HepG2 (cell line): Measurements from ENCODE around the gene IGHMBP2. TPM values are rescaled to one million over a fixed set of nuclear protein-coding genes. Genes with fewer than 3 reads are reported as not detected.

Experiments used
- AKAP8 ChIP-seq: sonication (generic); formaldehyde crosslinking; IDR thresholded peaks from 2 replicates; pipeline ENCODE4 v1.5.1; 2020; ENCODE audit warnings: mild to moderate bottlenecking, missing genetic modification reagents
- FOXK1 ChIP-seq: sonication (generic); formaldehyde crosslinking; IDR thresholded peaks from 2 replicates; pipeline ENCODE4 v1.4.0; 2020; ENCODE audit warnings: low read depth, missing genetic modification reagents, borderline replicate concordance
- FOXP1 ChIP-seq, 2 experiments: fragments of 450-650 bp in 1 of 2; IDR thresholded peaks; 2 replicates each; pipeline ENCODE4 v1.6.1; 2017 to 2018; ENCODE audit warnings: antibody characterized with exemption in 1 of 2
- HES4 ChIP-seq: sonication (generic); formaldehyde crosslinking; IDR thresholded peaks from 2 replicates; pipeline ENCODE4 v1.9.0; 2021; ENCODE audit warnings: mild to moderate bottlenecking, missing genetic modification reagents, borderline replicate concordance
- HOXA5 ChIP-seq: sonication (generic); formaldehyde crosslinking; IDR thresholded peaks from 2 replicates; pipeline ENCODE4 v1.4.0; 2020; ENCODE audit warnings: missing genetic modification reagents
- IKZF4 ChIP-seq: sonication (generic); formaldehyde crosslinking; IDR thresholded peaks from 2 replicates; pipeline ENCODE4 v1.5.1; 2020; ENCODE audit warnings: borderline replicate concordance, mild to moderate bottlenecking, low read depth, missing genetic modification reagents; ENCODE audit errors: not compliant biosample characterization
- KDM3A ChIP-seq: IDR thresholded peaks from 2 replicates; pipeline ENCODE4 v1.6.1; 2018; ENCODE audit warnings: low read depth, missing compliant biosample characterization
- MAFF ChIP-seq: IDR thresholded peaks from 2 replicates; pipeline ENCODE4 v1.6.1; 2011; ENCODE audit warnings: low read depth, low read length, improper control_type of control experiment
- MED13 ChIP-seq: sonication (generic); formaldehyde crosslinking; IDR thresholded peaks from 2 replicates; pipeline ENCODE4 v1.5.0; 2020; ENCODE audit warnings: missing genetic modification reagents
- MEIS2 ChIP-seq: sonication (generic); formaldehyde crosslinking; IDR thresholded peaks from 2 replicates; pipeline ENCODE4 v1.9.0; 2021; ENCODE audit warnings: mild to moderate bottlenecking, missing genetic modification reagents
- MTA1 ChIP-seq: sonication (generic); formaldehyde crosslinking; IDR thresholded peaks from 2 replicates; pipeline ENCODE4 v1.4.0; 2020; ENCODE audit warnings: missing genetic modification reagents, mild to moderate bottlenecking, borderline replicate concordance
- RAD51 ChIP-seq: fragments of 450-650 bp; IDR thresholded peaks from 2 replicates; pipeline ENCODE4 v1.6.1; 2016; ENCODE audit warnings: borderline replicate concordance
- SCMH1 ChIP-seq: sonication (generic); formaldehyde crosslinking; IDR thresholded peaks from 2 replicates; pipeline ENCODE4 v1.9.0; 2021; ENCODE audit warnings: missing genetic modification reagents, mild to moderate bottlenecking, borderline replicate concordance
- ZBTB38 ChIP-seq: sonication (generic); formaldehyde crosslinking; IDR thresholded peaks from 2 replicates; pipeline ENCODE4 v1.5.1; 2020; ENCODE audit warnings: mild to moderate bottlenecking, missing genetic modification reagents
- ZNF12 ChIP-seq: sonication (generic); formaldehyde crosslinking; IDR thresholded peaks from 2 replicates; pipeline ENCODE4 v1.5.0; 2020; ENCODE audit warnings: missing genetic modification reagents
- ZNF264 ChIP-seq: sonication (generic); formaldehyde crosslinking; IDR thresholded peaks from 2 replicates; pipeline ENCODE4 v1.4.0; 2020; ENCODE audit warnings: missing genetic modification reagents
- ZNF333 ChIP-seq: sonication (generic); formaldehyde crosslinking; IDR thresholded peaks from 2 replicates; pipeline ENCODE4 v1.4.0; 2020; ENCODE audit warnings: mild to moderate bottlenecking, missing genetic modification reagents, borderline replicate concordance
- ZNF382 ChIP-seq: sonication (generic); formaldehyde crosslinking; IDR thresholded peaks from 2 replicates; pipeline ENCODE4 v1.5.0; 2020; ENCODE audit warnings: missing genetic modification reagents, mild to moderate bottlenecking, borderline replicate concordance
- ZNF660 ChIP-seq: sonication (generic); formaldehyde crosslinking; IDR thresholded peaks from 2 replicates; pipeline ENCODE4 v1.5.1; 2020; ENCODE audit warnings: mild to moderate bottlenecking, low read depth, missing genetic modification reagents, borderline replicate concordance
- ZNF7 ChIP-seq: IDR thresholded peaks from 2 replicates; pipeline ENCODE4 v1.6.1; 2016; ENCODE audit warnings: missing biosample characterization, missing genetic modification reagents
- ZSCAN29 ChIP-seq: sonication (generic); formaldehyde crosslinking; conservative IDR thresholded peaks from 2 replicates; pipeline ENCODE4 v1.4.0; 2020; ENCODE audit warnings: mild to moderate bottlenecking, missing genetic modification reagents
- ZSCAN31 ChIP-seq: sonication (generic); formaldehyde crosslinking; IDR thresholded peaks from 2 replicates; pipeline ENCODE4 v1.5.0; 2020; ENCODE audit warnings: low read depth, mild to moderate bottlenecking, missing genetic modification reagents
- polyA plus RNA-seq, 8 experiments: library from polyadenylated mRNA; depleted of rRNA in 3 of 8; stranded (reverse) in 7 of 8; unstranded in 1 of 8; fragments of >200 nt; fragmentation: Illumina TruSeq in 4 of 8; extraction: Trizol in 4 of 8; gene quantifications; 2 replicates each; pipeline versions ENCODE4 v1.2.1 to v1.2.3, GENCODE V29; 2011 to 2016; ENCODE audit warnings: low read depth in 4 of 8, missing spikeins in 1 of 8, mixed read lengths in 1 of 8; ENCODE audit not compliant: insufficient read depth in 1 of 8
- total RNA-seq, 5 experiments: library from RNA; depleted of rRNA; stranded (reverse); fragments of >200 nt; fragmentation: Illumina TruSeq; extraction: Trizol; gene quantifications; 2 replicates each; pipeline ENCODE4 v1.2.3, GENCODE V29; 2016; ENCODE audit warnings: low read depth in 1 of 5
- TF ChIP-seq, protein P1 (sequence below): sonication (generic); formaldehyde crosslinking; IDR thresholded peaks from 2 replicates; pipeline ENCODE4 v1.8.1; 2022; ENCODE audit warnings: low read depth, mild to moderate bottlenecking, missing genetic modification reagents
- TF ChIP-seq, protein P2 (sequence below): sonication (generic); formaldehyde crosslinking; IDR thresholded peaks from 2 replicates; pipeline ENCODE4 v1.5.0; 2020; ENCODE audit warnings: missing genetic modification reagents
- TF ChIP-seq, protein P3 (sequence below): sonication (generic); formaldehyde crosslinking; IDR thresholded peaks from 2 replicates; pipeline ENCODE4 v1.4.0; 2020; ENCODE audit warnings: mild to moderate bottlenecking, low read depth, missing genetic modification reagents

IGHMBP2 gene
- total and polyA plus RNA-seq, 2 of the 13 experiments (the other 11 are each of a cell fraction or from before 2014, with no cell fraction given): 8.9 to 9.9 TPM

DNA sequence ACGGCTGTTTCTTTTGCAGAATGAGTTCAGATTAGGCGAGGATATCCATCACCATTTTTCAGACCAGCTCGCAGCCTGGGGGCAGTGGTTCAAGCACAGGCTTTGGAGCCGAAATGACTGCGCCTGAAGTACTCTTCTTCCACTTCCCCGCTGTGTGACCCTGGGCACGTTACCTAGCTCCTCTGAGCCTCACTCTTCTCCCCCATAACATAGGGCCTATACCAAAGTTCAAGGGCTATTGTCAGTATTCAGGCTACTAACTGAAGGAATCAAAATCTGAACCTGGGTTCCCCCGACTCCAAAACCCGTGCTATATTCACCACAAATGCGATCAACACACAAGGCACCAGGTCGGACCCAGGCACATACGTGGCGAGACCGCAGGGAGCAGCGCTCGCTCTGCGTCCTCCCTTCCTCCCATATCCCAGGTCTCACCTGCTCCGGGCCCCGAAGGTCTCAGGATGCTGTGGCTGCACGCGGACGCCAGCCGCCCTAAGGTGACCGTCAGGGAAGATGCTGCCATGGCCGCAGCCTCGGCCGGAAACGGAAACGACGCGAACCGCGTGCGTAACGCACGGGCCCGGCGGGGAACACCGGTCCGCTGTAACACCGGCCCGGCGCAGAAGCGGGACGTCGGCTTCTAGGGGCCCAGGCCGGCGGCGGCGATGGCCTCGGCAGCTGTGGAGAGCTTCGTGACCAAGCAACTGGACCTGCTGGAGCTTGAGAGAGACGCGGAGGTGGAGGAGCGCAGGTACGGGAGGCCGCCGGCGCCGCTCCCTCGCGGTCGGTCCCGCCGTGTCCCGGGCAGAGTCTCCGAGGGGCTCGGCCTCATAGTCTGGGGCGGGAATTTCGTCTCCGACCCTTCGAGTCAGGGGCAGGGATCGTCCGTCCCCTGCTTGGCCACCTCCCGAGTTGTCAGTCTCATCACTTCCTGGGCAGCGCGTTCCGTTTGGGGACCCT, at the start of gene IGHMBP2, which contains the start of gene MRPL21 (continued):
- TF ChIP-seq MTA1 (CRISPR knock-in tag): peak; percentile 91; the same call in 1 of the 2 replicates
- peak; percentile 79; the same call in 1 of the 2 replicates for TF ChIP-seq MED13
- peak; percentile 89 for TF ChIP-seq KDM3A (CRISPR knock-in tag)
- TF ChIP-seq, protein P1, sequence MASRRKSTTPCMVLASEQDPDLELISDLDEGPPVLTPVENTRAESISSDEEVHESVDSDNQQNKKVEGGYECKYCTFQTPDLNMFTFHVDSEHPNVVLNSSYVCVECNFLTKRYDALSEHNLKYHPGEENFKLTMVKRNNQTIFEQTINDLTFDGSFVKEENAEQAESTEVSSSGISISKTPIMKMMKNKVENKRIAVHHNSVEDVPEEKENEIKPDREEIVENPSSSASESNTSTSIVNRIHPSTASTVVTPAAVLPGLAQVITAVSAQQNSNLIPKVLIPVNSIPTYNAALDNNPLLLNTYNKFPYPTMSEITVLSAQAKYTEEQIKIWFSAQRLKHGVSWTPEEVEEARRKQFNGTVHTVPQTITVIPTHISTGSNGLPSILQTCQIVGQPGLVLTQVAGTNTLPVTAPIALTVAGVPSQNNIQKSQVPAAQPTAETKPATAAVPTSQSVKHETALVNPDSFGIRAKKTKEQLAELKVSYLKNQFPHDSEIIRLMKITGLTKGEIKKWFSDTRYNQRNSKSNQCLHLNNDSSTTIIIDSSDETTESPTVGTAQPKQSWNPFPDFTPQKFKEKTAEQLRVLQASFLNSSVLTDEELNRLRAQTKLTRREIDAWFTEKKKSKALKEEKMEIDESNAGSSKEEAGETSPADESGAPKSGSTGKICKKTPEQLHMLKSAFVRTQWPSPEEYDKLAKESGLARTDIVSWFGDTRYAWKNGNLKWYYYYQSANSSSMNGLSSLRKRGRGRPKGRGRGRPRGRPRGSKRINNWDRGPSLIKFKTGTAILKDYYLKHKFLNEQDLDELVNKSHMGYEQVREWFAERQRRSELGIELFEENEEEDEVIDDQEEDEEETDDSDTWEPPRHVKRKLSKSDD: peak; percentile 95
- peak; percentile 77 for TF ChIP-seq ZSCAN31 (CRISPR knock-in tag)
- no peak for TF ChIP-seq FOXP1 (IDR thresholded peaks at IDR 0.05)
- no peak for TF ChIP-seq FOXP1 (CRISPR knock-in tag; IDR thresholded peaks at IDR 0.05)
- TF ChIP-seq SCMH1 (CRISPR knock-in tag): no peak
- TF ChIP-seq, protein P2, sequence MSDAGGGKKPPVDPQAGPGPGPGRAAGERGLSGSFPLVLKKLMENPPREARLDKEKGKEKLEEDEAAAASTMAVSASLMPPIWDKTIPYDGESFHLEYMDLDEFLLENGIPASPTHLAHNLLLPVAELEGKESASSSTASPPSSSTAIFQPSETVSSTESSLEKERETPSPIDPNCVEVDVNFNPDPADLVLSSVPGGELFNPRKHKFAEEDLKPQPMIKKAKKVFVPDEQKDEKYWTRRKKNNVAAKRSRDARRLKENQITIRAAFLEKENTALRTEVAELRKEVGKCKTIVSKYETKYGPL (CRISPR knock-in tag): no peak
- TF ChIP-seq ZSCAN29: no peak
- TF ChIP-seq HES4 (CRISPR knock-in tag): peak; percentile 86
- TF ChIP-seq IKZF4 (CRISPR knock-in tag): peak; percentile 87
- no peak for TF ChIP-seq MAFF
- TF ChIP-seq ZNF333 (CRISPR knock-in tag): peak; percentile 86
- TF ChIP-seq ZNF660 (CRISPR knock-in tag): no peak
- TF ChIP-seq AKAP8 (CRISPR knock-in tag): peak; percentile 43; the same call in 1 of the 2 replicates
- peak; percentile 80 for TF ChIP-seq ZNF264 (CRISPR knock-in tag)
- TF ChIP-seq RAD51: no peak
- TF ChIP-seq FOXK1: peak; percentile 92
- peak; percentile 91 for TF ChIP-seq HOXA5 (CRISPR knock-in tag)
- peak; percentile 66; the same call in 1 of the 2 replicates for TF ChIP-seq MEIS2 (CRISPR knock-in tag)
- TF ChIP-seq, protein P3, sequence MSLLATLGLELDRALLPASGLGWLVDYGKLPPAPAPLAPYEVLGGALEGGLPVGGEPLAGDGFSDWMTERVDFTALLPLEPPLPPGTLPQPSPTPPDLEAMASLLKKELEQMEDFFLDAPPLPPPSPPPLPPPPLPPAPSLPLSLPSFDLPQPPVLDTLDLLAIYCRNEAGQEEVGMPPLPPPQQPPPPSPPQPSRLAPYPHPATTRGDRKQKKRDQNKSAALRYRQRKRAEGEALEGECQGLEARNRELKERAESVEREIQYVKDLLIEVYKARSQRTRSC (CRISPR knock-in tag): no peak
- TF ChIP-seq ZBTB38 (CRISPR knock-in tag): peak; percentile 87
- TF ChIP-seq ZNF382: no peak
- 0 out of 2 replicates have a peak, but pooled peaks have one; percentile 5 for TF ChIP-seq ZNF7
- peak; percentile 67 for TF ChIP-seq ZNF12 (CRISPR knock-in tag)
